WTC11 (cell line): Measurements from ENCODE around the gene PTCD3. TPM values are rescaled to one million over a fixed set of nuclear protein-coding genes. Genes with fewer than 3 reads are reported as not detected.

ENCODE experiments used
- ATAC-seq: fragments of 200-7000 bp; cut with Tn5 transposase; 2 replicates; pipeline ENCODE4 v1.10.0; 2021; ENCODE audit warnings: mild to moderate bottlenecking, moderate library complexity
- CTCF ChIA-PET: fragments of 300-600 bp; sonication (Branson Sonifier 250); formaldehyde crosslinking; loops from one replicate; lab custom pipeline; 2021; ENCODE audit warnings: antibody characterized with exemption; lab: Charles Lee
- POLR2A ChIA-PET: fragments of 350-600 bp; sonication (Branson Sonifier 250); formaldehyde crosslinking; loops from one replicate; lab custom pipeline; 2021; ENCODE audit warnings: antibody characterized with exemption; lab: Charles Lee
- DNase-seq: peaks from one replicate; pipeline ENCODE4 v3.0.0; 2021; ENCODE audit warnings: low spot score
- H3K27ac Mint-ChIP-seq: 2 replicates; pipeline ENCODE4 v1.8.0; 2021; ENCODE audit warnings: mixed read lengths
- H3K27me3 Mint-ChIP-seq: 2 replicates; pipeline ENCODE4 v1.8.0; 2021; ENCODE audit warnings: low read depth, mild to moderate bottlenecking, moderate library complexity, mixed read lengths
- H3K36me3 Mint-ChIP-seq: 2 replicates; pipeline ENCODE4 v1.8.0; 2021; ENCODE audit warnings: mixed read lengths
- H3K4me1 Mint-ChIP-seq: 2 replicates; pipeline ENCODE4 v1.8.0; 2022; ENCODE audit warnings: mixed read lengths
- H3K4me3 Mint-ChIP-seq: 2 replicates; pipeline ENCODE4 v1.8.0; 2021; ENCODE audit warnings: mild to moderate bottlenecking, moderate library complexity, mixed read lengths
- H3K9me3 Mint-ChIP-seq: 2 replicates; pipeline ENCODE4 v1.8.0; 2021; ENCODE audit warnings: mixed read lengths
- AFF4 ChIP-seq: sonication (generic); formaldehyde crosslinking; IDR thresholded peaks from 2 replicates; pipeline ENCODE4 v1.8.1; 2023; ENCODE audit warnings: mild to moderate bottlenecking, missing genetic modification reagents, borderline replicate concordance
- CDX4 ChIP-seq: fragments of 250-450 bp; sonication (Bioruptor Pico); IDR thresholded peaks from 2 replicates; pipeline ENCODE4 v1.9.0; 2021; ENCODE audit warnings: moderate library complexity, mild to moderate bottlenecking, inconsistent platforms, borderline replicate concordance
- CREM ChIP-seq: sonication (generic); formaldehyde crosslinking; IDR thresholded peaks from 2 replicates; pipeline ENCODE4 v1.8.1; 2022; ENCODE audit warnings: mild to moderate bottlenecking, missing genetic modification reagents, moderate library complexity
- E2F4 ChIP-seq: sonication (generic); formaldehyde crosslinking; IDR thresholded peaks from 2 replicates; pipeline ENCODE4 v1.8.1; 2022; ENCODE audit warnings: low read depth, mild to moderate bottlenecking, moderate library complexity, missing genetic modification reagents, borderline replicate concordance
- EMX1 ChIP-seq: fragments of 250-450 bp; sonication (Bioruptor Pico); IDR thresholded peaks from 2 replicates; pipeline ENCODE4 v1.8.0; 2021; ENCODE audit warnings: mild to moderate bottlenecking
- ETV6 ChIP-seq: sonication (generic); formaldehyde crosslinking; IDR thresholded peaks from 2 replicates; pipeline ENCODE4 v1.8.1; 2022; ENCODE audit warnings: mild to moderate bottlenecking, missing genetic modification reagents
- HMGA2 ChIP-seq: fragments of 250-450 bp; sonication (Bioruptor Pico); IDR thresholded peaks from 2 replicates; pipeline ENCODE4 v1.4.0; 2021; ENCODE audit warnings: mild to moderate bottlenecking, moderate library complexity
- IRF1 ChIP-seq: sonication (generic); formaldehyde crosslinking; IDR thresholded peaks from 2 replicates; pipeline ENCODE4 v1.8.0; 2023; ENCODE audit warnings: missing genetic modification reagents
- MYBL2 ChIP-seq: sonication (generic); formaldehyde crosslinking; IDR thresholded peaks from 2 replicates; pipeline ENCODE4 v1.8.1; 2023; ENCODE audit warnings: mild to moderate bottlenecking, moderate library complexity, missing genetic modification reagents
- NFE2L1 ChIP-seq: sonication (generic); formaldehyde crosslinking; IDR thresholded peaks from 2 replicates; pipeline ENCODE4 v1.8.1; 2023; ENCODE audit warnings: missing genetic modification reagents
- NFYB ChIP-seq: sonication (generic); formaldehyde crosslinking; conservative IDR thresholded peaks from 2 replicates; pipeline ENCODE4 v1.8.0; 2022; ENCODE audit warnings: low read depth, missing genetic modification reagents
- NR3C1 ChIP-seq: sonication (generic); formaldehyde crosslinking; conservative IDR thresholded peaks from 2 replicates; pipeline ENCODE4 v1.8.1; 2023; ENCODE audit warnings: low read depth, mild to moderate bottlenecking, missing genetic modification reagents
- PREB ChIP-seq: sonication (generic); formaldehyde crosslinking; IDR thresholded peaks from 2 replicates; pipeline ENCODE4 v1.8.1; 2022; ENCODE audit warnings: mild to moderate bottlenecking, missing genetic modification reagents, moderate library complexity, borderline replicate concordance
- RELA ChIP-seq: sonication (generic); formaldehyde crosslinking; IDR thresholded peaks from 2 replicates; pipeline ENCODE4 v1.8.1; 2022; ENCODE audit warnings: missing genetic modification reagents, mild to moderate bottlenecking, borderline replicate concordance
- SOX15 ChIP-seq: fragments of 250-450 bp; sonication (Bioruptor Pico); IDR thresholded peaks from 2 replicates; pipeline ENCODE4 v1.9.0; 2021; ENCODE audit warnings: mild to moderate bottlenecking
- TEAD1 ChIP-seq: sonication (generic); formaldehyde crosslinking; IDR thresholded peaks from 2 replicates; pipeline ENCODE4 v1.8.0; 2022; ENCODE audit warnings: mild to moderate bottlenecking, missing genetic modification reagents
- ZBTB21 ChIP-seq: sonication (generic); formaldehyde crosslinking; IDR thresholded peaks from 2 replicates; pipeline ENCODE4 v1.8.1; 2023; ENCODE audit warnings: mild to moderate bottlenecking, missing genetic modification reagents, borderline replicate concordance
- ZNF121 ChIP-seq: sonication (generic); formaldehyde crosslinking; IDR thresholded peaks from 2 replicates; pipeline ENCODE4 v1.8.0; 2023; ENCODE audit warnings: missing genetic modification reagents
- ZNF317 ChIP-seq: sonication (generic); formaldehyde crosslinking; IDR thresholded peaks from 2 replicates; pipeline ENCODE4 v1.8.1; 2023; ENCODE audit warnings: low read depth, mild to moderate bottlenecking, moderate library complexity, missing genetic modification reagents, borderline replicate concordance
- ZNF512 ChIP-seq: sonication (generic); formaldehyde crosslinking; IDR thresholded peaks from 2 replicates; pipeline ENCODE4 v1.8.1; 2022; ENCODE audit warnings: missing genetic modification reagents, borderline replicate concordance
- ZSCAN18 ChIP-seq: fragments of 250-450 bp; sonication (Bioruptor Pico); IDR thresholded peaks from 2 replicates; pipeline ENCODE4 v2.1.2; 2022; ENCODE audit warnings: mild to moderate bottlenecking, moderate library complexity
- total RNA-seq: library from RNA; stranded (reverse); gene quantifications from 3 replicates; pipeline ENCODE4 v1.2.3, GENCODE V29; 2021

The PTCD3 gene
- total RNA-seq, 1 experiment from 2014 or later: 192 TPM

- ATAC-seq: no peak
- DNase-seq: no peak
- Mint-ChIP-seq H3K27me3 (no peaks in the 10 kb centered on the region), H3K4me1 (no peaks in the 10 kb centered on the region), H3K36me3 (peaks cover 66% of the 10 kb centered on the region), H3K9me3 (no peaks in the 10 kb centered on the region), H3K4me3 (no peak overlapping the region), H3K27ac (no peak overlapping the region; the same call in 1 of the 2 replicates)
- ChIA-PET POLR2A (interaction anchor here (0.9 kb wide), 1 partner anchor 10 kb away, joined by 5 read pairs; no protein-coding TSS in a partner anchor), CTCF (interaction anchor here (0.7 kb wide), 1 partner anchor 53 kb away, joined by 4 read pairs; no protein-coding TSS in a partner anchor)
- no peak for TF ChIP-seq ZNF317 (CRISPR knock-in tag)
- TF ChIP-seq ZSCAN18 (CRISPR knock-in tag): no peak
- TF ChIP-seq NFE2L1: no peak
- no peak for TF ChIP-seq SOX15 (CRISPR knock-in tag)
- no peak for TF ChIP-seq ZNF121 (CRISPR knock-in tag)
- TF ChIP-seq IRF1 (CRISPR knock-in tag): no peak
- no peak for TF ChIP-seq E2F4 (CRISPR knock-in tag)
- no peak for TF ChIP-seq HMGA2 (CRISPR knock-in tag)
- TF ChIP-seq PREB (CRISPR knock-in tag): no peak
- TF ChIP-seq ZNF512: no peak
- TF ChIP-seq EMX1 (CRISPR knock-in tag): no peak
- no peak for TF ChIP-seq CREM
- TF ChIP-seq TEAD1 (CRISPR knock-in tag): no peak
- TF ChIP-seq NFYB: no peak
- no peak for TF ChIP-seq NR3C1 (CRISPR knock-in tag)
These were observed 34.9 kb downstream of the PTCD3 start for GRCh38 chr2:86140969-86141392.

GRCh38 chr2:86142436-86143257 is 36.6 kb downstream of the PTCD3 start:
- H3K27me3 Mint-ChIP-seq: no peaks in the 10 kb centered on the region
- TF ChIP-seq ZBTB21 (no peak), RELA (CRISPR knock-in tag) (no peak), AFF4 (CRISPR knock-in tag) (no peak), CDX4 (CRISPR knock-in tag) (no peak), SOX15 (CRISPR knock-in tag) (no peak), MYBL2 (CRISPR knock-in tag) (no peak), ETV6 (CRISPR knock-in tag) (no peak)
- no peak for DNase-seq
- H3K4me3 Mint-ChIP-seq: no peak overlapping the region
- no peaks in the 10 kb centered on the region for H3K4me1 Mint-ChIP-seq
- POLR2A ChIA-PET: interaction anchor here (0.5 kb wide), 1 partner anchor 31 kb away, joined by 4 read pairs; no protein-coding TSS in a partner anchor
- H3K27ac Mint-ChIP-seq: no peak overlapping the region; the same call in 1 of the 2 replicates
- peaks cover 61% of the 10 kb centered on the region for H3K36me3 Mint-ChIP-seq
- CTCF ChIA-PET: interaction anchor here (0.5 to 1.0 kb wide), 3 partner anchors 63 to 505 kb away, joined by 3 to 4 read pairs (median 3); no protein-coding TSS in a partner anchor
- H3K9me3 Mint-ChIP-seq: no peaks in the 10 kb centered on the region
- no peak for ATAC-seq
